ENCODE results near the gene SP9. TPM values are rescaled to one million over a fixed set of nuclear protein-coding genes. Genes with fewer than 3 reads are reported as not detected.

The SP9 gene
- total and polyA plus RNA-seq, 9 of the 15 experiments (the other 6 are each of a cell fraction or from before 2014, with no cell fraction given), result 0.04 to 0.23 (median 0.11) TPM; not detected in 3

DNA sequence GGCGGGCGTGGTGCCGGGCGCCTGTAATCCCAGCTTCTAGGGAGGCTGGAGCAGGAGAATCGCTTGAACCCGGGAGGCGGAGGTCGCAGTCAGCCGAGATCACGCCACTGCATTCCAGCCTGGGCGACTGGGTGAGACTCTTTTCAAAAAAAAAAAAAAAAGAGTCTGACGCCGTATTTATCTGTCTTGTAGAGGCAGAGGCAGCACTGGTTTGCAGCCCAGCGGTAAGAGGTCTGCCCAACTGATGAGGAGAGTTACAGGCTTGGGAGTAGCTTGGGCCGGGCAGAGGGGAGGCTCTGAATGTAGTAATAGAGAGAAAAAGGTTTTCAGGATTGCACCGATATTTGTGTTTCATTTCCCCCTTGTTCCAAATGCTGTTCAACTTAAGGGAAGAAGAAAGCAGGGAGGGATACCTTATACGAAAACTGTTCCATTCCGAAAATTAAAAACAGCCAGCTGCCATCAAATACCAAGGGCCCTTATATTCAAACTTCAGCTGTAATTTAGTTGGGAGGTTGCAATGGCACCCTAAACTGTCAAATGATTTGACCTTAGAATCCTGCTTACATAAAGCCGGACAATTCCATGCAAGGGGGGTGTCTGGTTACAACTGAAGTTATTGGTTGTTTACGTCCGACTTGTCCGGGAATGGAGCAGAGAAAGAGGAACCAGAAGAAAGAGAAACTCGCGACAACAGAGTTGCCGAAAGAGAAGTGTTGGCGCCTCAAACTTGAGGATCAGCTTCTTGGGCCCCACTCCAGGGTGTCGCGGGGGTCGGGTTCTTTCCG, 9.2 kb upstream of the SP9 start (continued):
- TF ChIP-seq SNRNP70 (optimal IDR thresholded peaks at IDR 0.05; ENCODE audit: low read depth, low read length) (no peak), MCM3 (IDR thresholded peaks at IDR 0.05) (no peak), SOX6 (IDR thresholded peaks at IDR 0.05) (no peak), CHD4 (IDR thresholded peaks at IDR 0.05; ENCODE audit: insufficient read depth, insufficient replicate concordance, low read depth, low read length, poor library complexity, severe bottlenecking) (no peak), CREB1 (IDR thresholded peaks at IDR 0.05) (no peak), CREB1 (CRISPR knock-in tag; IDR thresholded peaks at IDR 0.05) (no peak), ZNF696 (CRISPR knock-in tag; conservative IDR thresholded peaks at IDR 0.05) (no peak), CCAR2 (IDR thresholded peaks at IDR 0.05; ENCODE audit: low read depth, low read length) (no peak)
- TF ChIP-seq, protein P1, sequence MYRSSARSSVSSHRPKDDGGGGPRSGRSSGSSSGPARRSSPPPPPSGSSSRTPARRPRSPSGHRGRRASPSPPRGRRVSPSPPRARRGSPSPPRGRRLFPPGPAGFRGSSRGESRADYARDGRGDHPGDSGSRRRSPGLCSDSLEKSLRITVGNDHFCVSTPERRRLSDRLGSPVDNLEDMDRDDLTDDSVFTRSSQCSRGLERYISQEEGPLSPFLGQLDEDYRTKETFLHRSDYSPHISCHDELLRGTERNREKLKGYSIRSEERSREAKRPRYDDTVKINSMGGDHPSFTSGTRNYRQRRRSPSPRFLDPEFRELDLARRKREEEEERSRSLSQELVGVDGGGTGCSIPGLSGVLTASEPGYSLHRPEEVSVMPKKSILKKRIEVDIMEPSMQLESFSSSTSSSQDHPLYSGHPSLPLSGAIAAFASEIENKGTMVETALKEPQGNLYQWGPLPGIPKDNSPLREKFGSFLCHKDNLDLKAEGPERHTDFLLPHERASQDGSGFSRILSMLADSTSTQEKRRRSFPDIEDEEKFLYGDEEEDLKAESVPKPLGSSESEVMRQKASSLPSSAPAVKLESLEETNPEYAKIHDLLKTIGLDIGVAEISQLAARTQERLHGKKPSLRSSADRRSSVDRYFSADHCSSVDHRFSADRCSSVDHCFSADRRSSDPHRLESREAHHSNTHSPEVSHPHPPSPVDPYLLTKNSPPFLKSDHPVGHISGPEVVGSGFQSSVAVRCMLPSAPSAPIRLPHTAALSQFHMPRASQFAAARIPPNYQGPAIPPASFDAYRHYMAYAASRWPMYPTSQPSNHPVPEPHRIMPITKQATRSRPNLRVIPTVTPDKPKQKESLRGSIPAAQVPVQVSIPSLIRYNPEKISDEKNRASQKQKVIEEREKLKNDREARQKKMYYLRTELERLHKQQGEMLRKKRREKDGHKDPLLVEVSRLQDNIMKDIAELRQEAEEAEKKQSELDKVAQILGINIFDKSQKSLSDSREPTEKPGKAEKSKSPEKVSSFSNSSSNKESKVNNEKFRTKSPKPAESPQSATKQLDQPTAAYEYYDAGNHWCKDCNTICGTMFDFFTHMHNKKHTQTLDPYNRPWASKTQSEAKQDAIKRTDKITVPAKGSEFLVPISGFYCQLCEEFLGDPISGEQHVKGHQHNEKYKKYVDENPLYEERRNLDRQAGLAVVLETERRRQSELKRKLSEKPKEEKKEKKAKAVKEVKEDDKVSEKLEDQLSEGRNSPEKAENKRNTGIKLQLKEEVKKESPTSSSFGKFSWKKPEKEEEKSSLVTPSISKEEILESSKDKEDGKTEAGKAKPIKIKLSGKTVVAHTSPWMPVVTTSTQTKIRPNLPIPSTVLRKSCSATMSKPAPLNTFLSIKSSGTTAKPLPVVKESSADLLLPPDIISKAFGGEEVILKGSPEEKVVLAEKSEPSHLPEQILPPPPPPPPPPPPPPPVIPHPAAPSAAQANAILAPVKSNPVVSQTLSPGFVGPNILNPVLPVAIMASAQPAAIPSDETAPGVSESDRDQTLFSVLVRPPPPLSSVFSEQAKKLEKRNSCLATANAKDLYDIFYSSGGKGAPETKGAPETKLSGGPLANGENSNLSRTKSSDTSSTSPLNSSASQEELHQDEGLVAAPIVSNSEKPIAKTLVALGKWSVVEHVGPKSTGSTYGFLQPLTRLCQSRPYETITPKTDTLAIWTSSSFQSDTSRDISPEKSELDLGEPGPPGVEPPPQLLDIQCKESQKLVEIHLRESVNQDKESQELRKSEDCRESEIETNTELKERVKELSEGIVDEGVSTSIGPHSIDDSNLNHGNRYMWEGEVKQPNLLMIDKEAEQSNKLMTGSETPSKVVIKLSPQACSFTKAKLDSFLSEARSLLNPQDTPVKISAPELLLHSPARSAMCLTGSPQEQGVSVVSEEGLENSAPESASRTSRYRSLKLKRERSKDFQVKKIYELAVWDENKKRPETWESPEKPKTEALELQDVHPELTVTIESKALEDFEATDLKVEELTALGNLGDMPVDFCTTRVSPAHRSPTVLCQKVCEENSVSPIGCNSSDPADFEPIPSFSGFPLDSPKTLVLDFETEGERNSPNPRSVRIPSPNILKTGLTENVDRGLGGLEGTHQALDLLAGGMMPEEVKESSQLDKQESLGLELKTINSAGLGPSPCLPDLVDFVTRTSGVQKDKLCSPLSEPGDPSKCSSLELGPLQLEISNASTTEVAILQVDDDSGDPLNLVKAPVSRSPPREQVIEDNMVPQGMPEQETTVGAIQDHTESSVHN (IDR thresholded peaks at IDR 0.05; ENCODE audit: borderline replicate concordance in 1 of 2, low read depth in 1 of 2), result no peak
- TF ChIP-seq, protein P2, sequence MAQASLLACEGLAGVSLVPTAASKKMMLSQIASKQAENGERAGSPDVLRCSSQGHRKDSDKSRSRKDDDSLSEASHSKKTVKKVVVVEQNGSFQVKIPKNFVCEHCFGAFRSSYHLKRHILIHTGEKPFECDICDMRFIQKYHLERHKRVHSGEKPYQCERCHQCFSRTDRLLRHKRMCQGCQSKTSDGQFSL (CRISPR knock-in tag; IDR thresholded peaks at IDR 0.05), result no peak
- TF ChIP-seq, protein P2 (tag; IDR thresholded peaks at IDR 0.05), result no peak
